GM12872 (cell line): ENCODE results near the gene TENM4.

Experiments
- CTCF ChIP-seq: IDR thresholded peaks from 3 replicates; pipeline ENCODE4 v1.5.1; 2011; ENCODE audit warnings: low read depth, mild to moderate bottlenecking, low read length, moderate library complexity; ENCODE audit not compliant: insufficient read depth

The TENM4 gene

GRCh38 chr11:78635814-78636506 lies 804.9 kb downstream of the TENM4 start:
- TF ChIP-seq CTCF, result no peak

GRCh38 chr11:78633516-78634310 lies 807.1 kb downstream of the TENM4 start:
- no peak for TF ChIP-seq CTCF

- no peak for TF ChIP-seq CTCF
Measured at GRCh38 chr11:78630561-78631303, 810.1 kb downstream of the TENM4 start.

- no peak for TF ChIP-seq CTCF
Measured at GRCh38 chr11:78630155-78630554, 810.7 kb downstream of the TENM4 start.

- TF ChIP-seq CTCF, result no peak
Measured at GRCh38 chr11:78622666-78623065, 818.2 kb downstream of the TENM4 start.

- no peak for TF ChIP-seq CTCF
Measured at GRCh38 chr11:78620159-78620558, 820.7 kb downstream of the TENM4 start.

GRCh38 chr11:78615724-78616123 lies 825.1 kb downstream of the TENM4 start:
- no peak for TF ChIP-seq CTCF
